Lower lobe of right lung (tissue), 2 donors: Measurements from ENCODE around the gene RTN4. TPM values are rescaled to one million over a fixed set of nuclear protein-coding genes. Genes with fewer than 3 reads are reported as not detected.

Experiments used
- ATAC-seq, 2 donors: fragments of 200-7000 bp; cut with Tn5 transposase; one replicate each; pipeline ENCODE4 v1.9.1; 2020 to 2022; ENCODE audit warnings: mild to moderate bottlenecking in 2 of 2, moderate library complexity in 2 of 2
- DNase-seq: peaks from one replicate; pipeline ENCODE4 v3.0.0-alpha.2; 2020
- H3K27ac ChIP-seq: fragments of 200-600 bp; one replicate; pipeline ENCODE4 v1.8.0; 2022
- H3K27me3 ChIP-seq: fragments of 200-600 bp; one replicate; pipeline ENCODE4 v1.8.0; 2022; ENCODE audit warnings: low read depth
- H3K36me3 ChIP-seq: fragments of 200-600 bp; one replicate; pipeline ENCODE4 v1.8.0; 2022; ENCODE audit warnings: mild to moderate bottlenecking
- H3K4me1 ChIP-seq: fragments of 200-600 bp; one replicate; pipeline ENCODE4 v1.8.0; 2022
- H3K4me3 ChIP-seq: fragments of 200-600 bp; one replicate; pipeline ENCODE4 v1.8.0; 2022; ENCODE audit warnings: mild to moderate bottlenecking
- H3K9me3 ChIP-seq: fragments of 200-600 bp; one replicate; pipeline ENCODE4 v1.8.0; 2022
- intact Hi-C: fragments of 100-400 bp; cut with DNase I; formaldehyde crosslinking; loops from one replicate; pipeline ENCODE4 v1.11.0; 2022
- total RNA-seq: library from RNA; stranded (reverse); fragmentation: NEBNext Ultra II Directional; extraction: Animal tissue kit (Norgen Biotek cat#: 25700); gene quantifications from one replicate; pipeline ENCODE4 v1.2.1, GENCODE V29; 2021
- TF ChIP-seq, protein P1 (sequence below): fragments of 200-600 bp; IDR thresholded peaks from one replicate; pipeline ENCODE4 v1.8.0; 2022; ENCODE audit warnings: antibody characterized with exemption, mild to moderate bottlenecking
- donor health status: DM: no; HTN: yes; CAD: no; lungs with severe emphysema.

RTN4 gene
- total RNA-seq, 1 donor from 2014 or later, result 317 TPM

- TF ChIP-seq, protein P1, sequence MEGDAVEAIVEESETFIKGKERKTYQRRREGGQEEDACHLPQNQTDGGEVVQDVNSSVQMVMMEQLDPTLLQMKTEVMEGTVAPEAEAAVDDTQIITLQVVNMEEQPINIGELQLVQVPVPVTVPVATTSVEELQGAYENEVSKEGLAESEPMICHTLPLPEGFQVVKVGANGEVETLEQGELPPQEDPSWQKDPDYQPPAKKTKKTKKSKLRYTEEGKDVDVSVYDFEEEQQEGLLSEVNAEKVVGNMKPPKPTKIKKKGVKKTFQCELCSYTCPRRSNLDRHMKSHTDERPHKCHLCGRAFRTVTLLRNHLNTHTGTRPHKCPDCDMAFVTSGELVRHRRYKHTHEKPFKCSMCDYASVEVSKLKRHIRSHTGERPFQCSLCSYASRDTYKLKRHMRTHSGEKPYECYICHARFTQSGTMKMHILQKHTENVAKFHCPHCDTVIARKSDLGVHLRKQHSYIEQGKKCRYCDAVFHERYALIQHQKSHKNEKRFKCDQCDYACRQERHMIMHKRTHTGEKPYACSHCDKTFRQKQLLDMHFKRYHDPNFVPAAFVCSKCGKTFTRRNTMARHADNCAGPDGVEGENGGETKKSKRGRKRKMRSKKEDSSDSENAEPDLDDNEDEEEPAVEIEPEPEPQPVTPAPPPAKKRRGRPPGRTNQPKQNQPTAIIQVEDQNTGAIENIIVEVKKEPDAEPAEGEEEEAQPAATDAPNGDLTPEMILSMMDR, result no peak
- H3K4me1 ChIP-seq, result peaks cover 5% of the 10 kb centered on the region
- peak overlapping the region; percentile 56 for H3K27ac ChIP-seq
- no peak overlapping the region for H3K4me3 ChIP-seq
- peak; percentile 71 to 81 for ATAC-seq
- no peak for DNase-seq
- no peaks in the 10 kb centered on the region for H3K36me3 ChIP-seq
- H3K9me3 ChIP-seq, result no peaks in the 10 kb centered on the region
- intact Hi-C loops, result no loop called here
- H3K27me3 ChIP-seq, result no peaks in the 10 kb centered on the region
Measured at GRCh38 chr2:54945391-54946219, 104.6 kb downstream of the RTN4 start.

GRCh38 chr2:54944724-54945326 is 105.4 kb downstream of the RTN4 start:
- Histone ChIP-seq H3K27ac (no peak overlapping the region), H3K4me3 (no peak overlapping the region), H3K4me1 (peaks cover 5% of the 10 kb centered on the region), H3K9me3 (no peaks in the 10 kb centered on the region), H3K36me3 (no peaks in the 10 kb centered on the region), H3K27me3 (no peaks in the 10 kb centered on the region)
- TF ChIP-seq, protein P1, result no peak
- ATAC-seq, result no peak
- intact Hi-C loops, result no loop called here
- no peak for DNase-seq

- peaks cover 5% of the 10 kb centered on the region for H3K4me1 ChIP-seq
- intact Hi-C loops, result no loop called here
- H3K27ac ChIP-seq, result no peak overlapping the region
- no peaks in the 10 kb centered on the region for H3K27me3 ChIP-seq
- TF ChIP-seq, protein P1, result no peak
- peaks cover 7% of the 10 kb centered on the region for H3K9me3 ChIP-seq
- H3K36me3 ChIP-seq, result no peaks in the 10 kb centered on the region
- H3K4me3 ChIP-seq, result no peak overlapping the region
- DNase-seq (no peak), ATAC-seq (peak in 1 of 2 donors; percentile 22)
Measured at GRCh38 chr2:54942373-54942772, 107.9 kb downstream of the RTN4 start.

- H3K4me1 ChIP-seq, result peaks cover 5% of the 10 kb centered on the region
- intact Hi-C loops, result no loop called here
- H3K27me3 ChIP-seq, result no peaks in the 10 kb centered on the region
- no peak overlapping the region for H3K27ac ChIP-seq
- H3K9me3 ChIP-seq, result peaks cover 7% of the 10 kb centered on the region
- TF ChIP-seq, protein P1, result no peak
- H3K4me3 ChIP-seq, result no peak overlapping the region
- ATAC-seq (no peak), DNase-seq (no peak)
- no peaks in the 10 kb centered on the region for H3K36me3 ChIP-seq
Measured at GRCh38 chr2:54941248-54941984, 108.8 kb downstream of the RTN4 start.

DNA sequence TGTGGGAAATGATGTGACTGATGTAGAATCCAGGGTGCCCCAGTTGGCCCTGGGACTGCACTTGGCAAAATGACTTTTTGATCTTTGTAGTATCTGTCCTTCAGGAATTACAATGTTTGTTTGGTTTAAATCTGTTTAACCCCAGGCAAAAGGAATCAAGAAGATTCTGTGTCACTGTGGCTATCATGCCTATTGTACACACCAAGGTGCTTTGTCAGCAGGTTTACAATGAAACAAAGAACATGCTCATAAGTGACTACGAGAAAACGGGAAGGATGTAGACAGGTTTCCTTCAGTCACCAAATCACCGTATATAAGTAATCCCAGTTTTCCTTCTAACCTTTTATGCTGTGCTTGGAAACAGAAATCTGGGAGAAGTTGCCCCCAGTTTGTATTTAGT is 109.5 kb downstream of the RTN4 start:
- Histone ChIP-seq H3K27ac (no peak overlapping the region), H3K4me1 (peaks cover 4% of the 10 kb centered on the region), H3K9me3 (peaks cover 7% of the 10 kb centered on the region), H3K27me3 (no peaks in the 10 kb centered on the region), H3K36me3 (no peaks in the 10 kb centered on the region), H3K4me3 (no peak overlapping the region)
- TF ChIP-seq, protein P1, result no peak
- intact Hi-C loops, result no loop called here
- DNase-seq (no peak), ATAC-seq (no peak)
